CD4-positive, alpha-beta T cell (primary cell): Measurements from ENCODE around the gene FYN. TPM values are rescaled to one million over a fixed set of nuclear protein-coding genes. Genes with fewer than 3 reads are reported as not detected.

Experiments
- ATAC-seq: fragments of 200-7000 bp; cut with Tn5 transposase; one replicate; pipeline ENCODE4 v1.10.0; 2022; ENCODE audit warnings: mild to moderate bottlenecking; ENCODE audit not compliant: poor library complexity
- CTCF ChIA-PET: fragments of 350-600 bp; sonication (Branson Sonifier 250); formaldehyde crosslinking; loops from one replicate; lab custom pipeline; 2021; ENCODE audit warnings: antibody characterized with exemption, inconsistent platforms; lab: Charles Lee
- POLR2A ChIA-PET: fragments of 350-600 bp; sonication (Branson Sonifier 250); formaldehyde crosslinking; loops from one replicate; lab custom pipeline; 2021; ENCODE audit warnings: antibody characterized with exemption, inconsistent platforms; lab: Charles Lee
- DNase-seq, 14 experiments: peaks; one replicate each; pipeline ENCODE4 v3.0.0-alpha.2; 2013 to 2020; ENCODE audit warnings: mixed read lengths in 2 of 14
- H3K27ac ChIP-seq, 2 donors: one replicate each; pipeline versions ENCODE4 v1.5.1 to v1.7.0; 2013; ENCODE audit warnings: low read length in 2 of 2, low read depth in 1 of 2, mild to moderate bottlenecking in 1 of 2
- H3K27me3 ChIP-seq, 2 experiments: 1 replicate in 1 of 2; 2 replicates in 1 of 2; pipeline versions ENCODE4 v1.6.1 to v1.7.0; 2013; ENCODE audit warnings: low read length in 2 of 2, control low read depth in 1 of 2, mild to moderate bottlenecking in 1 of 2, moderate library complexity in 1 of 2; ENCODE audit not compliant: insufficient read depth in 2 of 2, control insufficient read depth in 1 of 2
- H3K36me3 ChIP-seq: one replicate; pipeline ENCODE4 v1.6.1; 2013; ENCODE audit warnings: low read length, control low read depth; ENCODE audit not compliant: insufficient read depth
- H3K4me1 ChIP-seq: one replicate; pipeline ENCODE4 v1.6.1; 2013; ENCODE audit warnings: low read length, control low read depth; ENCODE audit not compliant: insufficient read depth
- H3K4me3 ChIP-seq: one replicate; pipeline ENCODE4 v1.5.1; 2013; ENCODE audit warnings: mild to moderate bottlenecking, low read length, moderate library complexity
- H3K9me3 ChIP-seq, 2 experiments: 1 replicate in 1 of 2; 2 replicates in 1 of 2; pipeline versions ENCODE4 v1.6.1 to v1.7.0; 2013; ENCODE audit warnings: low read length in 2 of 2, mild to moderate bottlenecking in 2 of 2, control low read depth in 1 of 2, moderate library complexity in 1 of 2; ENCODE audit not compliant: control insufficient read depth in 1 of 2, insufficient read depth in 1 of 2
- H3K27ac Mint-ChIP-seq: one replicate; pipeline ENCODE4 v1.8.0; 2020; ENCODE audit warnings: mixed read lengths
- H3K27me3 Mint-ChIP-seq: one replicate; pipeline ENCODE4 v1.8.0; 2021; ENCODE audit warnings: mixed read lengths
- H3K36me3 Mint-ChIP-seq: one replicate; pipeline ENCODE4 v1.8.0; 2021; ENCODE audit warnings: low read depth, mixed read lengths
- H3K4me1 Mint-ChIP-seq: one replicate; pipeline ENCODE4 v1.8.0; 2021; ENCODE audit warnings: low read depth, mixed read lengths
- H3K4me3 Mint-ChIP-seq: one replicate; pipeline ENCODE4 v1.8.0; 2020; ENCODE audit warnings: mild to moderate bottlenecking, mixed read lengths
- H3K9me3 Mint-ChIP-seq: one replicate; pipeline ENCODE4 v1.8.0; 2020; ENCODE audit warnings: mixed read lengths
- CTCF ChIP-seq: fragments of 200-600 bp; IDR thresholded peaks from one replicate; pipeline ENCODE4 v1.8.0; 2022; ENCODE audit warnings: antibody characterized with exemption, mild to moderate bottlenecking
- intact Hi-C, 2 experiments: fragments of 100-400 bp; cut with DNase I in 1 of 2; cut with micrococcal nuclease in 1 of 2; formaldehyde crosslinking; loops; one replicate each; pipeline versions ENCODE4 v1.15.1 to v1.9.0; 2023 to 2025; cut with DNase I, micrococcal nuclease
- total RNA-seq, 174 experiments: library from RNA in 2 of 174; stranded (reverse) in 2 of 174; gene quantifications; one replicate each; pipeline ENCODE4 v1.2.3 and lab custom pipeline; 2021 to 2026

FYN gene
- total RNA-seq, 2 experiments from 2014 or later: 419 TPM

- Histone ChIP-seq H3K4me3 (no peak overlapping the region), H3K27me3 (no peaks in the 10 kb centered on the region), H3K27ac (peak overlapping the region in 1 of 2 donors; percentile 6), H3K9me3 (no peaks in the 10 kb centered on the region), H3K4me1 (peaks cover 87% of the 10 kb centered on the region), H3K36me3 (peaks cover 35% of the 10 kb centered on the region)
- DNase-seq: no peak
- no peak for ATAC-seq
- H3K9me3 Mint-ChIP-seq: no peaks in the 10 kb centered on the region
- TF ChIP-seq CTCF: no peak
- CTCF ChIA-PET: interaction anchor here (0.6 to 0.7 kb wide), 3 partner anchors 13 to 62 kb away, joined by 3 to 4 read pairs (median 4); no protein-coding TSS in a partner anchor
- POLR2A ChIA-PET: interaction anchor here (0.9 to 1.2 kb wide), 3 partner anchors 16 to 65 kb away, joined by 4 read pairs; no protein-coding TSS in a partner anchor
- peaks cover 98% of the 10 kb centered on the region for H3K4me1 Mint-ChIP-seq
- H3K27ac Mint-ChIP-seq: peak overlapping the region; percentile 84
- H3K36me3 Mint-ChIP-seq: peaks cover 84% of the 10 kb centered on the region
- intact Hi-C loops: loop anchor here in 1 of 2 experiments (10.0 kb wide), 1 partner anchor 54 kb away; no protein-coding TSS in a partner anchor
- no peaks in the 10 kb centered on the region for H3K27me3 Mint-ChIP-seq
- no peak overlapping the region for H3K4me3 Mint-ChIP-seq
These were observed 94.2 kb downstream of the FYN start for GRCh38 chr6:111779031-111779430.

DNA sequence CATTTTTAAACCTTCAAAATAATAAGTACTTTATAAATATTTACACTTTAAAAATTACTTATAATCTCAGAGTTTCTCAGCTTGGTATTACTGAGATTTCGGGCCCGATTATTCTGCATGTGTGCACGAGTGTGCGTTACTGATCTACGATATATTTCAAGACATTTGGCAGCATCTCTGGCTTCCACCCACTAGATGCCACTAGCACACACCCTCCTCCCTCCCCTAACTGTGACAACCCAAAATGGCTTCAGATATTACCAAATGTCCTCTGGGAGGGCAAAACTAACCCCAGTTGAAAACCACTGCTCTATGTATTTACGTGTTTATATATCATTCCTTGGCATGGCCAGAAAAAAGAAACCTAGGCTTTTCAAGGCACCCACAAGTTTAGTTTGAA is 95.9 kb downstream of the FYN start:
- Histone ChIP-seq H3K4me1 (peaks cover 77% of the 10 kb centered on the region), H3K27me3 (no peaks in the 10 kb centered on the region), H3K4me3 (no peak overlapping the region), H3K27ac (peak overlapping the region; percentile 34 to 49), H3K36me3 (peaks cover 33% of the 10 kb centered on the region), H3K9me3 (no peaks in the 10 kb centered on the region)
- peak; percentile 58 for ATAC-seq
- Mint-ChIP-seq H3K4me3 (peak overlapping the region; percentile 59), H3K27me3 (no peaks in the 10 kb centered on the region), H3K36me3 (peaks cover 74% of the 10 kb centered on the region), H3K9me3 (no peaks in the 10 kb centered on the region), H3K4me1 (peaks cover 89% of the 10 kb centered on the region), H3K27ac (peak overlapping the region; percentile 84)
- CTCF ChIA-PET: interaction anchor here (0.7 to 1.6 kb wide), 6 partner anchors 13 to 216 kb away, joined by 3 to 5 read pairs (median 4); no protein-coding TSS in a partner anchor
- peak in 3 of 14 experiments; percentile 72 to 77 (median 73) for DNase-seq
- intact Hi-C loops: loop anchor here (2.0 to 10.0 kb wide), 2 partner anchors 15 to 53 kb away; no protein-coding TSS in a partner anchor
- POLR2A ChIA-PET: interaction anchor here (0.7 to 3.9 kb wide), 4 partner anchors 15 to 77 kb away, joined by 3 to 17 read pairs (median 3); no protein-coding TSS in a partner anchor
- TF ChIP-seq CTCF: peak; percentile 25

DNA sequence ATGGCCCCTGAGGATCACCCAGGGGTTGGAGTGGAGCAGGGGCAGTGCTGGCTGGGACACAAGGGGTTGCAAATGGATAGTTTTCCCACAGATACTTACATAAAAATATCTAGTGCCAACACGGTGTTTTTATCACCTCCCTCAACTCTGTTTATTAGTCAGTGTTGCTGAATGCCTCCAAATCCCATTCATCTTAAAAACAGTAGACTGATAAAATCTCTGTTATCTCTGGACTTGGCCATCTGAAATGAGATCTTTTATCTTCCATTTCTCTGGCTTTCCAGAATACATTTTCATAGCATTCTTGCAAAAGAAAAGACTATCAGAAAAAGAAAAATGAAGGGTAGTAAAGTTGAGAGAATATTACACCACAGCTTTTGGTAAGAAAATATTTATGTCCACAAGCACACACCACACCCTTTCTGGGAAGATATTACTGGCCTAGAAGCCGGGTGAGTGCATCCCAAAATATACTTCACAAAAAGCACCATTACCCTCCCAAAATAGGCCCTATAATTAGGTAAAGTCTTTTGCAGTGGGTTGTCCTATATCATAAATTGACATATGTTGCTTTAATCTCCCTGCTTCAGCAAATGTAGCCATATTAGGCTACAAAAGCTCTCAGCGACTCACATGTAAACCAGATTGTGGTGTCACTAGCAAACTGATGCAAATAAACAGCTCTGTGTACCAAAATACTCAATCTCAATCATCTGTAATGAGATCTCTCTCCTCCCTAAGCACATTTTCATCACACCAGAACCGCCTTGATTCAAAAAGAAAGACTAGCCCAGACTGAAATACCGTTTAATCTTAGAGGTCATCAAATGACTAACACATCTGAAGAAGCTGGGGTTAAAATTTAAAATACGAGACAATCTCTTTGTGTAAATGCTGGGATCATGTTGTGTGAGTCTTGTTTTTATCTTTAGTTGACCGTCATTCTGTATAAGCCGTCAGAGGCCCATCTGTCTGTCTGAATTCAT is 96.7 kb downstream of the FYN start:
- POLR2A ChIA-PET: interaction anchor here (0.7 to 3.9 kb wide), 5 partner anchors 14 to 216 kb away, joined by 3 to 17 read pairs (median 3); no protein-coding TSS in a partner anchor
- Histone ChIP-seq H3K4me1 (peaks cover 75% of the 10 kb centered on the region), H3K36me3 (peaks cover 42% of the 10 kb centered on the region), H3K27me3 (no peaks in the 10 kb centered on the region), H3K4me3 (no peak overlapping the region), H3K27ac (peak overlapping the region; percentile 27 to 48), H3K9me3 (no peaks in the 10 kb centered on the region)
- DNase-seq: no peak
- Mint-ChIP-seq H3K9me3 (no peaks in the 10 kb centered on the region), H3K4me1 (peaks cover 89% of the 10 kb centered on the region), H3K36me3 (peaks cover 80% of the 10 kb centered on the region), H3K4me3 (peak overlapping the region; percentile 8), H3K27me3 (no peaks in the 10 kb centered on the region), H3K27ac (peak overlapping the region; percentile 84)
- no peak for ATAC-seq
- intact Hi-C loops: loop anchor here (2.0 to 10.0 kb wide), 2 partner anchors 14 to 52 kb away; no protein-coding TSS in a partner anchor
- CTCF ChIA-PET: interaction anchor here (0.7 to 1.6 kb wide), 6 partner anchors 12 to 216 kb away, joined by 3 to 5 read pairs (median 4); no protein-coding TSS in a partner anchor
- TF ChIP-seq CTCF: no peak
